GM20431 (cell line): Measurements from ENCODE around the gene TRPM1.

Experiments used
- in situ Hi-C: fragments of 300-500 bp; cut with MseI, MboI; formaldehyde crosslinking; loops from one replicate; pipeline ENCODE4 v1.15.0; 2020; ENCODE audit warnings: low sequenced_read_pairs; ENCODE audit not compliant: unreplicated experiment

TRPM1 gene

DNA sequence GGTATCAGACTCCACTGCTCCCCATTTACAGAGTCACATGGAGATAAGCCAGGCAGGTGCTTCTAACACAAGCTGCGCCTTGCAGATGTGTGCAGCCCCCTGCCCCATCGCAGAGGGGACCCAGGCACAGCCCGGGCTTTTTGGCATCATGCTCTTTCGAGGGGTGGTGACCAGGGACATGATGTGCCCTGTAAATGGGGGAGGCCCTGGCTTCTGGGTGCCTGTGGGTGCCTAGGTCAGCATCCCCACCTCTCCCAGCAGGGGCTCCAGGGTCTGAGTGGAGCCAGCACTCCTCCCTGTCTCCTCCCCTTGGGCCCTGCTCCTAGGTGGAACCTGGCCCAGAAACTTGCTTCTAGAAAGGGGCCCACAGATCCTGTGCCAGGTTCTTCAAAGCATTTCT is 15.2 kb downstream of the TRPM1 start:
- in situ Hi-C loops: no loop called here

GRCh38 chr15:31085359-31085758 is 16.2 kb downstream of the TRPM1 start:
- in situ Hi-C loops: no loop called here

GRCh38 chr15:31084176-31084575 is 17.3 kb downstream of the TRPM1 start:
- in situ Hi-C loops: no loop called here

DNA sequence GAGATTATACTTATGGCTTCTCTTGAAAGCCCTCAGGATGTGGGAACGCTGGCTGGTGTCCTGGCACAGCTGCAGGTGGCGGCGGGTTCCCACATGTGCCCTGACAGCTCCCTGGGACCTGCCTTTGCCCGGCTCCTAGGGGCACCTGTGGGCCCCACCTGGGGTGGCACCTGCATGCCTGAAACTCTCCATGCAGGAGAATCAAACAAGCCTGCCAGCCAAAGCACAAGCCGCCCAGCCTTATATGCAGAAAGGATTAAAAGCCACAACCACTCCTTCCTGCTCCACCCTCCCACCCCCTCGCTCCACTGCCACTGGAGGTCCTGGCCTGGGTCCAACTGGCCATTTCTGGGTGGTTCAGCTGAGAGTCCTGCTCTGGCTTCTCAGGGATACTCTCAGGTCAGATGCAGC is 18.1 kb downstream of the TRPM1 start:
- in situ Hi-C loops: no loop called here

GRCh38 chr15:31082771-31083369 is 18.7 kb downstream of the TRPM1 start:
- in situ Hi-C loops: no loop called here

DNA sequence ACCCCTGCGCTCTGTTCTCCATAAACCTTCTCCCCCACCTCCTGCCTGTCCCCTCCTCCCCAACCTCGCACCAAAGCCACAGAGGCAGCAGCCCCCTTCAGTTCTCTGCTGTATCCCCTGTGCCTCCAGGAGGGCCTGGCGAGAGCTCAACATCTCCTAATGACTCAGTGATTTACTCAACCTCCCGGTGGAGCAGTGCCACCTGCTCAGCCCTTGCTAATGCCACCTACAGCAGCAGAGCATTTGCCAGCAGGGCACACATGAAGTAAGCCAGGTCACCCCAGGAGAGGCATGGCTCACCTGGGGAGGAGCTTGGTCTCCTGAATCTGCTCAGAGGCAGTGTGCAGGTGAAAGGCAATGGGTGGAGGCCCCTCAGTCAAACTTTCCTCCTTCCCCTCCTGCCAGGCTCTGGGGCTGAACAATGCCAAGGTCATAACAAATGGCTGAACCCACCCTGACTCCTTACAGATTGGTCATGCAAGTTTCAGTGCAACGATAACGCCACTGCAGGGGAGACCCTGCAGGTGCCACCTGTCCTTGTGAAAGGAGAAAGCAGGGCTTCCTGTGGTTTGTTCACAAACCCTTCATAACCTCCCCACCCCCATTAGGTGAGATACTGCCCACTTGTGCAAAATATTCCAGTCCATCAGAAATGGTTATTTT is 19.8 kb downstream of the TRPM1 start:
- in situ Hi-C loops: no loop called here

- in situ Hi-C loops: no loop called here
Measured at GRCh38 chr15:31081056-31081455, 20.5 kb downstream of the TRPM1 start.

DNA sequence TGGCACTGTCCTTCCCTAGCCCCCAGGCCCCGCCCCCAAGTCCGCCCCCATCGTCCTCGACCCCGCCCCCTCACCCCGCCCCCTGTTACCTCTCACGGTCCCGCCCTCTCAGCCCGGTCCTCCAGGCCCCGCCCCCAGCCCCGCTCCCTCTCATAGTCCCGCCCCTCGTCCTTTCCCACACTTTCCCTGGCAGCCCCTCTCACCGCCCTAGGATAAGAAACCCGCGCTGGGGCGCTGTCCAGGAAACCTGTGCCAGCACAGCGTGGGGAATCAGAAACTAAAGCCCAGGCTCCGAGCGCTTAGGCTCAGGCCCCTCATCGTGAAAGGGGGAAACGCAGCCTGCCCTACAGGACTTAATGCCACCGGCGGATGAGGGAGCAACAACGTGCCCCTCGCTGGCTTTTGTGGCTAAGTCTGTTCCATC is 20.9 kb downstream of the TRPM1 start:
- in situ Hi-C loops: no loop called here

DNA sequence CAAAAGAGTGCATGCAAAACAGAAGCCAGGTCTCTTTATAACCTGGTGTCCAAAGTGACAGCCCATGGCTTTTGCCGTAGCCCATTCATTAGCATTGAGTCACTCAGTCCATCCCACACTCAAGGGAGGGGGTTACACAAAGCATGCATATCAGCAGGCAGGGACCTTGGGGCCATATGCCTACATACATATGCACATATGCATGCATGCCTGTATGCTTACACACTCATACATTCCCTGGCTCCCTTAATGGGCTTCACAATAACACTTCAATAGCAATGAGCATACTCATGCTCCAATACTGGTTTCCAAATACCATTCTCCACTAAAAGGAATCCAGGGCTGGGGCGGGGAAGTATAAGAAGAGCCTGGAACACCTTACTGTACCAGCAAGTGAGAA is 22.0 kb downstream of the TRPM1 start:
- in situ Hi-C loops: no loop called here

DNA sequence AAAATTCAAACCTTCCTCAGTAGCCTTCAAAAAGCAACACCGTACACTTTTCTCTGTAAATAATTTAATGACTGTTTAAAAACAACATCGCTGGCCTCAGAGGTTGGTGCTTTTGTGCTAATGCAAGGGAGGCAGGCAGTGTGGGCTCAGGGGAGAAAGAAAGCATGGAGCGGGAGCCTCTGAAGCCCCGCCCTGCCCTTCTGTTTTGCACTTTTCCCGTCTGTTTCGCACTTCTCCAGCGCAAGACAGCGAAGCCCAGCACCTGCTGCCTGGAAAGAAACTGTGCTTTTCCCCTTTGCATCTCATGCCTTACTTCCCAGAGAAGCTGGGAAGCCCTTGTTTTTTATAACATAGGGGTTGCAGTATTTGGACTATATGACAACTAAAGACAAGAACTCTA is 23.1 kb downstream of the TRPM1 start:
- in situ Hi-C loops: no loop called here

- in situ Hi-C loops: no loop called here
Measured at GRCh38 chr15:31077941-31078340, 23.6 kb downstream of the TRPM1 start.

DNA sequence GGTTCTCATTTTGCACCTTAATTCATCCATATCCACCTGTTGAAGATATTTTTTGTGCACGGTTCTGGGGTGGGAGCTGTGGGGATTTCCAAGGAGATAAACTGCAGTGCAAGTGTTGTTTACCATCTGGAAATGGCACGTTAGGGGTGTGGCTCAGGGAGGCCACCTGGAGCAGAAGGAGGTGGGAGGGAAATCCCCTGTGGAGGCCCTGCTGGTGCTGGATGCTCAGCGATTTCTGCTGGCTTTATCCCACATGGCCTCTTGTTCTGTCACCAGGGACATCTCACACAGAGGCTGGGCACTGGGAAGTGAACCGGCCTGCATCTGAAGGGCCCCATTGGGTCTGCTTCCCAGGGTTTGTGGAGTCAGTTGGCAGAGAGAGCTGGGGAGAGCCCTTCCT is 24.3 kb downstream of the TRPM1 start:
- in situ Hi-C loops: no loop called here

GRCh38 chr15:31074321-31074720 is 27.2 kb downstream of the TRPM1 start:
- in situ Hi-C loops: no loop called here

DNA sequence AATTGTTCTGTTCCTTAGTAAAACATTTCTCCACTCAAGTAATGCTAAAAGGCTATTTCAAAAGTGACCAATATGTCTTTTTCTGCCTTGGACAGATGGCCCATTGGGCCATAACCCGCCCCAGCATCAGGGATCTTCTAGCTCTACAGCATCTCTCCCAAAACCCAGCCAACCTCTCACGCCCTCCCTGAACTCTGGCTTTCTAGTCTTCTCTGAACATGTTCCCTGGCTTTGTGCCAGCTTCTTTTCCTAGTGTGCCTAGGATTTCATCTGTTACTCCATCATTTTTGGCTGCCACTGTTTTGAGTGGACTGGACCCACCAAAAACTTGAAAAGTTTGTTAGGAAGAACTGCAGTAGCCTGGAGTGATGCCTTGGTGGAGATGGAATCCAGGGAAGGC is 30.7 kb downstream of the TRPM1 start:
- in situ Hi-C loops: no loop called here

GRCh38 chr15:31069360-31070000 is 32.0 kb downstream of the TRPM1 start:
- in situ Hi-C loops: no loop called here

- in situ Hi-C loops: no loop called here
Measured at GRCh38 chr15:31067890-31068603, 33.5 kb downstream of the TRPM1 start.

DNA sequence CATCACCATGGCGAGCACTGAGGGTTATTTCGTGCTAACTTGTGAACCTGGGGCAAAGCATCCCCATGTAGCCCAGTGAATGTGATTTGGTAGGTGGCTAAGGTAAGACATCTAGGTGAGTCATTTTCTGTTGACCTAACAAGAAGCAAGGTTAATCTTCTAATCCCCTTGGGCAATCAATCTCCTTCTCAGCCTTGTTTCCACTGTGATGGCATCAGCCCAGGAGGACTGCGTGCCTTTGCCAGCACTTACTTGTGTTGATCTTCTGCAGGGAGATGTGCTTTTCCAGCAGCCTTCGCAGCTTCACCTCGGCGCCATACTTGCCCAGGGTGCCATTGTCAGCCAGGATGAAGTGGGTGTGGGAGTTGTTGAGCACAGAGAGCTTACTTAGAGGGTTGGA is 35.7 kb downstream of the TRPM1 start:
- in situ Hi-C loops: no loop called here

GRCh38 chr15:31062911-31063310 is 38.6 kb downstream of the TRPM1 start:
- in situ Hi-C loops: no loop called here

DNA sequence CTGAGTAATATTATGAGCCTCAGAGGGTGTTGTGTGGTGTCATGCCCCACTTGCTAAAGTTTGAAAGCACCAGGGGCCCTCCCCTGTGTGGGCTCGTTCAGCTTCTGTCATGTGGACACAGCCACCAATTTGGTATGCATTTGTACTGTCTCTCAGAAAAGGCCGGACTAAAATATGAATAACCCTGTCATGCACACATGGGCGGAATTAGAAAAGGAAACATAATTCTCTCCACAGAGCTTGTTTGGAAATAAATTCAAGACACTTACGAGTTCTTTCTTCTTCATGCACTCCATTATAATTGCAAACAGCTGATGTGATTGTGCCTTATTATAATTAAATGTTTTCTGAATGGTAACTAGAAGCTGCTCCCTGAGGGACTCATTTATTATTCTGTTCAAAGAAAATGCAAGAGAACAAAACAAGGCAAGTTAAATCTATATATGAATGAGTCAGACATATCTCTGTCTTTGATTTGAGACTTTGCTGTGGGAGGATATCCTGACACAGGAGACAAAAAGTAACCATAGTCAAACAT is 39.1 kb downstream of the TRPM1 start:
- in situ Hi-C loops: no loop called here

GRCh38 chr15:31060429-31061140 is 40.9 kb downstream of the TRPM1 start:
- in situ Hi-C loops: no loop called here
